Lower leg skin (tissue), 3 donors: Measurements from ENCODE around the gene EPHA2.

Experiments
- CTCF ChIP-seq, 3 donors: fragments of 450-650 bp; IDR thresholded peaks; one replicate each; pipeline ENCODE4 v1.5.1; 2016; ENCODE audit warnings: antibody characterized with exemption in 3 of 3, mild to moderate bottlenecking in 3 of 3, moderate library complexity in 2 of 3
- POLR2A ChIP-seq, 2 donors: fragments of 450-650 bp; IDR thresholded peaks; one replicate each; pipeline ENCODE4 v1.6.1; 2016 to 2017; ENCODE audit warnings: antibody characterized with exemption in 2 of 2, mild to moderate bottlenecking in 1 of 2, moderate library complexity in 1 of 2

DNA sequence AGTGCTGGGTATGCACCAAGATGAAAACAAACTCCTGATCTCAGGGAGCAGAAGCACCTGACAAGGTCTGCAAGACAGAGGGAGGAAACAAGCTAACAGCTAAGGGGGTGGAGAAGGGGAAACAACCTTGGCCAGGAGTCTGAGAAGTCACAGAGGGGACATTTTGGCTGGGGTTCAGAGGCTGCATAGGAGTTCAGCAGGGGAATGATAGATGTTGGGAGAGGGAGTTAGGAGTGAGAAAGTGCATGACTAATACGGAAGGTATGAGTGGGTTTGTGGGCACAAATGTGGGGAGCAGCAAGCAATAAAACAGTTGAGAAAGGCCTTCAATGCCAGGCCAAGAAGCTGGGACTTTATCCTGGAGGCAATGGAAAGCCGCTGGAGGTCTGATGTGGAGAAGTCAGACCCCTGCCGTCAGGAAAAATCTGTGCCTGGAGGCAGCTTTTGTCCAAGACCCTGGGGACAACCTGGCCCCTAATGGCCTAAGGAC is 16.4 kb downstream of the EPHA2 start:
- TF ChIP-seq POLR2A (IDR thresholded peaks at IDR 0.05) (no peak), CTCF (IDR thresholded peaks at IDR 0.05) (no peak)
